ENCODE results near the gene DOCK9.

DNA sequence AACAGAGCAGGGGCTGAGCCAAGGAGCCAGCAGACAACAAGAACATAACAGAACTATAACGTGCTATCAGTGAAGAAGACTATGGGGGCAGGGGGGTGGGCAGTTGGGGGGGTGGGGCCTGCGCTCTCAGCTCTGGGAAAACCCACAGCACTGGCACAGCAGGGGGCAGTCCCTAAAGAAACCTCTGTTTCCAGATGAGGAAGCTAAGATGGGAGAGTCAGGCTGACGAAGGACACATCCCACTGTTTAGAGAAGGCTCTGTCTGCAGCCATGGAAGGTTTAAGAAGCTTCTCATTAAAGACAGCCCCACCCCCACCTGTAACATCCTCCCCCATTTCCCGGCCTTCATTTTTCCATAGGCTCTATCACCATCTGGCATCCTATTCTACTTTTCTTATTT is 7.1 kb upstream of the DOCK9 start:
- TF ChIP-seq POLR2A (IDR thresholded peaks at IDR 0.05): no peak
- TF ChIP-seq, protein P1, sequence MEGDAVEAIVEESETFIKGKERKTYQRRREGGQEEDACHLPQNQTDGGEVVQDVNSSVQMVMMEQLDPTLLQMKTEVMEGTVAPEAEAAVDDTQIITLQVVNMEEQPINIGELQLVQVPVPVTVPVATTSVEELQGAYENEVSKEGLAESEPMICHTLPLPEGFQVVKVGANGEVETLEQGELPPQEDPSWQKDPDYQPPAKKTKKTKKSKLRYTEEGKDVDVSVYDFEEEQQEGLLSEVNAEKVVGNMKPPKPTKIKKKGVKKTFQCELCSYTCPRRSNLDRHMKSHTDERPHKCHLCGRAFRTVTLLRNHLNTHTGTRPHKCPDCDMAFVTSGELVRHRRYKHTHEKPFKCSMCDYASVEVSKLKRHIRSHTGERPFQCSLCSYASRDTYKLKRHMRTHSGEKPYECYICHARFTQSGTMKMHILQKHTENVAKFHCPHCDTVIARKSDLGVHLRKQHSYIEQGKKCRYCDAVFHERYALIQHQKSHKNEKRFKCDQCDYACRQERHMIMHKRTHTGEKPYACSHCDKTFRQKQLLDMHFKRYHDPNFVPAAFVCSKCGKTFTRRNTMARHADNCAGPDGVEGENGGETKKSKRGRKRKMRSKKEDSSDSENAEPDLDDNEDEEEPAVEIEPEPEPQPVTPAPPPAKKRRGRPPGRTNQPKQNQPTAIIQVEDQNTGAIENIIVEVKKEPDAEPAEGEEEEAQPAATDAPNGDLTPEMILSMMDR (IDR thresholded peaks at IDR 0.05): no peak

All from right lobe of liver (tissue), 4 donors.